G401 (cell line): Measurements from ENCODE around the gene BCL2. TPM values are rescaled to one million over a fixed set of nuclear protein-coding genes. Genes with fewer than 3 reads are reported as not detected.

Experiments used
- DNase-seq: peaks from one replicate; pipeline ENCODE4 v3.0.0-alpha.2; 2015; ENCODE audit warnings: low spot score
- in situ Hi-C: cut with HindIII; loops from 2 replicates; pipeline ENCODE4 v1.10.0; 2016; ENCODE audit warnings: low sequenced_read_pairs, mixed read lengths
- total RNA-seq: library from RNA; depleted of rRNA; stranded (reverse); fragments of >200 nt; shearing (Covaris generic); gene quantifications from 2 replicates; pipeline ENCODE4 v1.2.3, GENCODE V29; 2014

Gene BCL2
- total RNA-seq, 1 experiment from 2014 or later = 18.2 TPM

- no peak for DNase-seq
- in situ Hi-C loops = loop anchor here (10.0 kb wide), 1 partner anchor 316 kb away; no protein-coding TSS in a partner anchor
These were observed 11.5 kb upstream of the BCL2 start for GRCh38 chr18:63331105-63331504.

- in situ Hi-C loops = loop anchor here (10.0 kb wide), 1 partner anchor 315 kb away; no protein-coding TSS in a partner anchor
These were observed 10.0 kb upstream of the BCL2 start for GRCh38 chr18:63329431-63330145.

GRCh38 chr18:63326011-63326410, 6.4 kb upstream of the BCL2 start:
- in situ Hi-C loops = no loop called here
- DNase-seq = no peak

More at GRCh38 chr18:63329431-63330145, 10.0 kb upstream of the BCL2 start:
- DNase-seq = no peak

- DNase-seq = no peak
- in situ Hi-C loops = no loop called here
These were observed 5.6 kb upstream of the BCL2 start for GRCh38 chr18:63325086-63325686.

GRCh38 chr18:63322908-63323634, 3.5 kb upstream of the BCL2 start:
- in situ Hi-C loops = loop anchor here (25.0 kb wide), 1 partner anchor 186 kb away; no protein-coding TSS in a partner anchor
- DNase-seq = peak; percentile 83

- in situ Hi-C loops = loop anchor here (25.0 kb wide), 1 partner anchor 185 kb away; no protein-coding TSS in a partner anchor
- DNase-seq = no peak
These were observed 2.6 kb upstream of the BCL2 start for GRCh38 chr18:63322206-63322605.

- DNase-seq = no peak
- in situ Hi-C loops = loop anchor here (25.0 kb wide), 1 partner anchor 184 kb away; no protein-coding TSS in a partner anchor
These were observed 1.7 kb upstream of the BCL2 start for GRCh38 chr18:63321291-63321690.

GRCh38 chr18:63320975-63321265, 1.4 kb upstream of the BCL2 start:
- DNase-seq = peak; percentile 37
- in situ Hi-C loops = loop anchor here (25.0 kb wide), 1 partner anchor 184 kb away; no protein-coding TSS in a partner anchor

- peak; percentile 81 for DNase-seq
- in situ Hi-C loops = loop anchor here (25.0 kb wide), 1 partner anchor 183 kb away; no protein-coding TSS in a partner anchor
These were observed 780 bp upstream of the BCL2 start for GRCh38 chr18:63320123-63320974.

GRCh38 chr18:63318889-63319382, 633 bp downstream of the BCL2 start:
- in situ Hi-C loops = loop anchor here (25.0 kb wide), 1 partner anchor 182 kb away; no protein-coding TSS in a partner anchor

GRCh38 chr18:63317982-63318888, 1.3 kb downstream of the BCL2 start:
- in situ Hi-C loops = loop anchor here (25.0 kb wide), 1 partner anchor 181 kb away; no protein-coding TSS in a partner anchor
- DNase-seq = peak; percentile 64

More at GRCh38 chr18:63318889-63319382, 633 bp downstream of the BCL2 start:
- DNase-seq = no peak

- in situ Hi-C loops = loop anchor here (25.0 kb wide), 1 partner anchor 180 kb away; no protein-coding TSS in a partner anchor
- DNase-seq = no peak
These were observed 2.0 kb downstream of the BCL2 start for GRCh38 chr18:63317556-63317946.

GRCh38 chr18:63316612-63317555, 2.7 kb downstream of the BCL2 start:
- in situ Hi-C loops = loop anchor here (25.0 kb wide), 1 partner anchor 180 kb away; no protein-coding TSS in a partner anchor
- no peak for DNase-seq

- in situ Hi-C loops = loop anchor here (25.0 kb wide), 1 partner anchor 179 kb away; no protein-coding TSS in a partner anchor
- DNase-seq = no peak
These were observed 3.7 kb downstream of the BCL2 start for GRCh38 chr18:63315876-63316275.

GRCh38 chr18:63315131-63315662, 4.4 kb downstream of the BCL2 start:
- no peak for DNase-seq
- in situ Hi-C loops = loop anchor here (25.0 kb wide), 1 partner anchor 178 kb away; no protein-coding TSS in a partner anchor
